Measurements from ENCODE around the gene NR2F1-AS1. TPM values are rescaled to one million over a fixed set of nuclear protein-coding genes. Genes with fewer than 3 reads are reported as not detected.
A peak's percentile ranks its signal among the peaks of the same experiment; 100 is the strongest.

Gene NR2F1-AS1
- total and polyA plus RNA-seq, 2 donors (not counting 1 experiment from before 2014, with no cell fraction given), result not detected

GRCh38 chr5:93578813-93579691 lies 2.0 kb downstream of the NR2F1-AS1 start:
- DNase-seq, result peak; percentile 40
- H3K4me2 ChIP-seq (replicated peaks; ENCODE audit: low read depth, low read length, poor library complexity, severe bottlenecking), result peak overlapping the region; percentile 87

More at GRCh38 chr5:93578813-93579691, 2.0 kb downstream of the NR2F1-AS1 start:
- no peak overlapping the region for H3K27ac ChIP-seq (ENCODE audit: low read length in 2 of 2)
- peaks cover 43 to 57% of the 10 kb centered on the region in 2 donors for H3K4me1 ChIP-seq (ENCODE audit: control insufficient read depth in 2 of 2, insufficient read depth in 2 of 2, low read length in 2 of 2)
- H3K27me3 ChIP-seq (replicated peaks in 1 of 4; ENCODE audit: control extremely low read depth in 1 of 4, control insufficient read depth in 3 of 4, insufficient read depth in 4 of 4, low read length in 3 of 4), result peaks cover 3 to 91% (median 79%) of the 10 kb centered on the region in 4 experiments
- no peaks in the 10 kb centered on the region for H4K20me1 ChIP-seq (ENCODE audit: control insufficient read depth, insufficient read depth, low read length, poor library complexity, severe bottlenecking)
- H3K4me1 Mint-ChIP-seq, result peaks cover 21% of the 10 kb centered on the region
- no peak overlapping the region for H3K27ac Mint-ChIP-seq
- ChIA-PET CTCF (interaction anchor here (0.9 to 1.4 kb wide), 3 partner anchors 16 to 222 kb away, joined by 3 read pairs; no protein-coding TSS in a partner anchor), POLR2A (no interaction called here)
- H2AFZ ChIP-seq (ENCODE audit: insufficient read depth, low read depth, low read length, poor library complexity, severe bottlenecking), result no peak overlapping the region
- no peaks in the 10 kb centered on the region for H3K79me2 ChIP-seq (ENCODE audit: control insufficient read depth, insufficient read depth, low read length)
- peak overlapping the region; percentile 59 for H3K4me3 Mint-ChIP-seq
- peaks cover 56% of the 10 kb centered on the region for H3K27me3 Mint-ChIP-seq
- no peaks in the 10 kb centered on the region for H3K36me3 ChIP-seq (replicated peaks in 1 of 2; ENCODE audit: control extremely low read depth in 1 of 2, control insufficient read depth in 1 of 2, extremely low read depth in 1 of 2, insufficient read depth in 2 of 2, low read length in 1 of 2)
- TF ChIP-seq EZH2 (IDR thresholded peaks at IDR 0.05; ENCODE audit: borderline replicate concordance, insufficient read depth, low read depth, low read length, poor library complexity, severe bottlenecking) (no peak), CTCF (IDR thresholded peaks at IDR 0.05) (no peak)
- H3K9me3 ChIP-seq (ENCODE audit: control extremely low read depth in 1 of 3, control insufficient read depth in 2 of 3, insufficient read depth in 1 of 3, low read length in 2 of 3), result peaks cover 0 to 46% (median 0%) of the 10 kb centered on the region in 3 donors
- no peak for ATAC-seq (ENCODE audit: low read depth)
- H3K4me3 ChIP-seq (ENCODE audit: control extremely low read depth in 1 of 5, extremely low read depth in 1 of 5, insufficient read depth in 1 of 5, low read depth in 2 of 5, low read length in 4 of 5), result peak overlapping the region in 2 of 5 experiments; percentile 19 to 61
- H3K9ac ChIP-seq (ENCODE audit: low read length), result peak overlapping the region; percentile 25
- WGBS (ENCODE audit: insufficient coverage), result 3% methylated on average over 48 of the region's 49 CpGs
- intact Hi-C loops (cut with micrococcal nuclease), result no loop called here
- H3K9me3 Mint-ChIP-seq (ENCODE audit: insufficient read depth), result no peaks in the 10 kb centered on the region
